Activated CD4-positive, alpha-beta T cell treated with anti-CD3 and anti-CD28 coated beads, Interleukin-2, amount 10 ng/mL, durations not matched to agents 24 days and 14 days (primary cell): Measurements from ENCODE around the gene NTRK2. TPM values are rescaled to one million over a fixed set of nuclear protein-coding genes. Genes with fewer than 3 reads are reported as not detected.

Experiments
- DNase-seq: peaks from one replicate; pipeline ENCODE4 v3.0.0; 2022
- H3K27ac Mint-ChIP-seq: one replicate; pipeline ENCODE4 v1.8.0; 2022; ENCODE audit warnings: mild to moderate bottlenecking, mixed read lengths
- H3K27me3 Mint-ChIP-seq: one replicate; pipeline ENCODE4 v1.8.0; 2022; ENCODE audit warnings: mixed read lengths
- H3K36me3 Mint-ChIP-seq: one replicate; pipeline ENCODE4 v1.8.0; 2022; ENCODE audit warnings: low read depth, mild to moderate bottlenecking, mixed read lengths
- H3K4me1 Mint-ChIP-seq: one replicate; pipeline ENCODE4 v1.8.0; 2021; ENCODE audit warnings: mixed read lengths
- H3K4me3 Mint-ChIP-seq: one replicate; pipeline ENCODE4 v1.8.0; 2022; ENCODE audit warnings: mild to moderate bottlenecking, moderate library complexity, mixed read lengths
- H3K9me3 Mint-ChIP-seq: one replicate; pipeline ENCODE4 v1.8.0; 2021; ENCODE audit warnings: mixed read lengths
- intact Hi-C: fragments of 100-400 bp; cut with micrococcal nuclease; formaldehyde crosslinking; loops from one replicate; pipeline ENCODE4 v1.15.1; 2023
- total RNA-seq: library from RNA; stranded (reverse); gene quantifications from 2 replicates; pipeline ENCODE4 v1.2.3, GENCODE V29; 2022

NTRK2 gene
- total RNA-seq, 1 donor from 2014 or later: 2.4 TPM

DNA sequence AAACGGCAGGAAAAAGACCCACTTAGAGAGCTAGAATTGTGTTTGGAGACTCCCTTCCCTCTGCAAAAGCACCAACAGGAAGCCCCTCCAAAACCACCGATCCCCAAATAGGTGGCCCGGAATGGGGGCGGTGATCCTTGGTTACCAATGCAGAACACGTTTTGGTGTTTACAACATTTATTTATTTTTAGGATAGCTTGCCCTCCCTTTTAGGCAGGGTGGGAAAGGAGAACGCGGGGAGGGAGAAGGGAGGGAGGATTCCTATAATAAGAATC lies 579 bp upstream of the NTRK2 start:
- Mint-ChIP-seq H3K36me3 (no peaks in the 10 kb centered on the region), H3K27me3 (peaks cover 63% of the 10 kb centered on the region), H3K9me3 (no peaks in the 10 kb centered on the region), H3K27ac (no peak overlapping the region), H3K4me3 (peak overlapping the region; percentile 81), H3K4me1 (peaks cover 13% of the 10 kb centered on the region)
- no peak for DNase-seq
- intact Hi-C loops: no loop called here

DNA sequence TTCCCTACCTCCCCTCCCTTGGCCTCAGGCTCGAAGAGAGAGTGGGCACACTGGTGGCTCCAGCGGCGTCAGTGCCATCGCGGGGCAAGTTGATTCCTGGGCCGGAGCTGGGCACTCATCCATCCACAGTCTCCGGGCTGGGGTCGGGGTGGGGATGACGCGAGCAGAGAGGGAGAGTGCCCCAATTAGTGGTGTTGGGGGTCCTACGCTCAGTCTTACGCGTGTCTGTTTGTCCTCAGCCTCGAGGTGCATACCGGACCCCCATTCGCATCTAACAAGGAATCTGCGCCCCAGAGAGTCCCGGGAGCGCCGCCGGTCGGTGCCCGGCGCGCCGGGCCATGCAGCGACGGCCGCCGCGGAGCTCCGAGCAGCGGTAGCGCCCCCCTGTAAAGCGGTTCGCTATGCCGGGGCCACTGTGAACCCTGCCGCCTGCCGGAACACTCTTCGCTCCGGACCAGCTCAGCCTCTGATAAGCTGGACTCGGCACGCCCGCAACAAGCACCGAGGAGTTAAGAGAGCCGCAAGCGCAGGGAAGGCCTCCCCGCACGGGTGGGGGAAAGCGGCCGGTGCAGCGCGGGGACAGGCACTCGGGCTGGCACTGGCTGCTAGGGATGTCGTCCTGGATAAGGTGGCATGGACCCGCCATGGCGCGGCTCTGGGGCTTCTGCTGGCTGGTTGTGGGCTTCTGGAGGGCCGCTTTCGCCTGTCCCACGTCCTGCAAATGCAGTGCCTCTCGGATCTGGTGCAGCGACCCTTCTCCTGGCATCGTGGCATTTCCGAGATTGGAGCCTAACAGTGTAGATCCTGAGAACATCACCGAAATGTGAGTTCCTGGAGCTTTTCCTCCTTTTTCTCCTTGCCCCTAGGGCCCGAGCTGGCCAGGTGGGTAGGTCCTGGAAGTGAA lies 861 bp downstream of the NTRK2 start:
- no peaks in the 10 kb centered on the region for H3K36me3 Mint-ChIP-seq
- peaks cover 13% of the 10 kb centered on the region for H3K4me1 Mint-ChIP-seq
- H3K4me3 Mint-ChIP-seq: peak overlapping the region; percentile 55
- peaks cover 64% of the 10 kb centered on the region for H3K27me3 Mint-ChIP-seq
- H3K27ac Mint-ChIP-seq: no peak overlapping the region
- intact Hi-C loops: no loop called here
- peak; percentile 56 for DNase-seq
- no peaks in the 10 kb centered on the region for H3K9me3 Mint-ChIP-seq

DNA sequence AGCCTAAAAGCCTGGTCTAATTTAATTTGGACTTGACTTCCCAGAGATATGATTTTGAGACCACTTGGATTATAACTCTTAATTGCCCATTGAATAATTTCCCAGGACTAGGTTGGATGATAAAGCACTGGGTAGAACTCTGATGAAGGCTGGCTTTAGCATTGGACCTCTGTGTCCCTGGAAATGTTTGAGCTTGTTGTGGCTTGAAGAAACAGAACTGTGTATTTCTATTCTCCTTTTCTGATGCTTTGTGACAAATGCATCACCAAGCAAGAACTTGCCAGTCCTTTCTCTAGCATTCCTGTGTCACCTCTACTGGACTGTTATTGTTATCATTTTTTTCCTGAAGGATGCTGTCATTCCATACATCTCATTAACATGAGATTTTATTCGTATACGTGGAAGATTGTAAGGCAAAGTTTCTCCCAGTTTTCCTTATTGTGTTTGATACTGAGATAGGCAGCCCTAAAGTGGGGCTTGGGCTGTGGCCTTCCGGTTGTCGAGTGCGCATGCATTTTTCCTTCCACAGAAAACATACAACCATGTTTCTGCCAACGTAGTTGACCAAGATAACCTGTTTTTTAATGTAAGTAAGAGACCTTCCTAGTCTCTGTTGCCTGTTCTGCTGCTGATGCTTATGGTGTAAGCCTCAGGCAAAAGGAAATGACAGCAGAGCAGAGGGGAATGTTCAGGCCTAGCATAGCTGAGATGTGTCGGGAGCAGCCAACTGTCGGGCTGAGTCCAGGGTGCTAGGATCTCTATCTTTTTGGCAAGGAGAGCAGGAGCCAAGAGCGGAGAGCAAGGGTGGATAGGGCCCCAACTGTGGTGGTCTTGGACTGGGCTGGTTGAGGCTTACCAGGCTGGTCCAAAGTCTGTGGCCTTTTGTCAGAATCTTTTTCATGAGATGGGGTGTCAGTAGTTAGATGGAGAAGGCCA lies 2.3 kb downstream of the NTRK2 start:
- intact Hi-C loops: no loop called here
- no peak overlapping the region for H3K27ac Mint-ChIP-seq
- peaks cover 13% of the 10 kb centered on the region for H3K4me1 Mint-ChIP-seq
- no peaks in the 10 kb centered on the region for H3K36me3 Mint-ChIP-seq
- no peaks in the 10 kb centered on the region for H3K9me3 Mint-ChIP-seq
- H3K27me3 Mint-ChIP-seq: peaks cover 55% of the 10 kb centered on the region
- DNase-seq: no peak
- H3K4me3 Mint-ChIP-seq: peak overlapping the region; percentile 13

DNA sequence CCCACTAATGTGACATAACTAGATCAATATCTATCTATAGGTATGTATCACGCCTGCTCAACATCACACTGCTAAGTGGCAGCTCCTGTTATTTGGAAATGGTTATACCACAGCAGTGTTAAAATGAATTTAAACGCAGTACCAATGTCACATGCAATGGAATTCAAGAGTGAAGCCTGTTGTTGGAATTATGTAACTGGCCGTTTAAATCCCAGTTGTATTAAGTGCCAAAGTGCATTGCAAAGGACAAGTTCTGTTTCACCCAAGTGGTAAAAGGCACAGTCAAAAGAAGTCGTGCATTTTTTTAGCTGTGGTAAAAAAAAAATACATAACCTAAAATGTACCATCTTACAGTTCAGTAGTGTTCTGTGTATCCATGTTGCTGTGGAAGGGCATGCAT lies 4.3 kb downstream of the NTRK2 start:
- DNase-seq: no peak
- Mint-ChIP-seq H3K4me1 (peaks cover 5% of the 10 kb centered on the region), H3K36me3 (no peaks in the 10 kb centered on the region), H3K27me3 (peaks cover 42% of the 10 kb centered on the region), H3K9me3 (no peaks in the 10 kb centered on the region), H3K4me3 (no peak overlapping the region), H3K27ac (no peak overlapping the region)
- intact Hi-C loops: no loop called here

DNA sequence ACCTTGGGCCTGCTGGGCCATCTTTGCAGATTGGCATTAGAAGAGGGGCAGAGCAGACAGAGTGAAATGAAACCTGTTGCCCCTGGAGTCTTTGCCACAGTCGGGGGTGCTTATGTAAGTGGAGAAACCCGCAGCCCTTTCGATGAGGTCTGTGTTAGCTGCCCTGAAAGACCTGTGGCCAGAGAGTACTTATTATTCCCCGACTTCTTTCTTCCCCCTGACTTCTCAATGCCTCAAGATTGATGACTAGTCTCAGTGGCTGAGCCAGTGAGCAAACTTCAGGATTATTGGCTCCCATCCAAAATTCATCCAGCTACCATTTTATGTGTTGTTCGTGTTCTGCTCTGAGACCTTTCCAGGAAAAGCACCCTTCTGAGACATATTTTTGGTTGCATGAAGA lies 7.6 kb downstream of the NTRK2 start:
- Mint-ChIP-seq H3K36me3 (no peaks in the 10 kb centered on the region), H3K27me3 (peaks cover 19% of the 10 kb centered on the region)

DNA sequence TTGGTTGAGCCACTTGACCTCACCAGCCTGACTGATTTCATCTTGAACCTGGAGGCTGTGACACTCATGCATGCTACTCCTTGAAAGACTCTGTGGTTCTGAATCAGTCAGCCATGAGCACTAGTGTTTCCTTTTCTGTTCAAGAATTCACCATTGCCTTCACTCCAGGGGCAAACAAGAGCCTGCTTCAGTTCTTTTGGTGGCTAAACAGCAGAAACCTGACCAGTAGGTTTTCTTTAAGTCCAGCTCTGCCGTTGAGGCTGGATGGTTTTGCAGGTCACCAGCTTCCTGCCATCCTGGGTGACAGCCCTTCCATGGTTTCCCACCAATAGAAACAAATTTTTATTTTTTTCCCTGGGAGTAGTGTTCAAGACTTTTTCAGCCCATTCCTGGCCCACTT lies 10.0 kb downstream of the NTRK2 start:
- Mint-ChIP-seq H3K27me3 (peaks cover 12% of the 10 kb centered on the region), H3K4me1 (no peaks in the 10 kb centered on the region), H3K27ac (no peak overlapping the region), H3K9me3 (no peaks in the 10 kb centered on the region), H3K36me3 (no peaks in the 10 kb centered on the region), H3K4me3 (no peak overlapping the region)
- intact Hi-C loops: no loop called here
- no peak for DNase-seq

More for the DNA sequence above, 7.6 kb downstream of the NTRK2 start:
- Mint-ChIP-seq H3K9me3 (no peaks in the 10 kb centered on the region), H3K4me3 (no peak overlapping the region), H3K27ac (no peak overlapping the region), H3K4me1 (no peaks in the 10 kb centered on the region)
- no peak for DNase-seq
- intact Hi-C loops: no loop called here

DNA sequence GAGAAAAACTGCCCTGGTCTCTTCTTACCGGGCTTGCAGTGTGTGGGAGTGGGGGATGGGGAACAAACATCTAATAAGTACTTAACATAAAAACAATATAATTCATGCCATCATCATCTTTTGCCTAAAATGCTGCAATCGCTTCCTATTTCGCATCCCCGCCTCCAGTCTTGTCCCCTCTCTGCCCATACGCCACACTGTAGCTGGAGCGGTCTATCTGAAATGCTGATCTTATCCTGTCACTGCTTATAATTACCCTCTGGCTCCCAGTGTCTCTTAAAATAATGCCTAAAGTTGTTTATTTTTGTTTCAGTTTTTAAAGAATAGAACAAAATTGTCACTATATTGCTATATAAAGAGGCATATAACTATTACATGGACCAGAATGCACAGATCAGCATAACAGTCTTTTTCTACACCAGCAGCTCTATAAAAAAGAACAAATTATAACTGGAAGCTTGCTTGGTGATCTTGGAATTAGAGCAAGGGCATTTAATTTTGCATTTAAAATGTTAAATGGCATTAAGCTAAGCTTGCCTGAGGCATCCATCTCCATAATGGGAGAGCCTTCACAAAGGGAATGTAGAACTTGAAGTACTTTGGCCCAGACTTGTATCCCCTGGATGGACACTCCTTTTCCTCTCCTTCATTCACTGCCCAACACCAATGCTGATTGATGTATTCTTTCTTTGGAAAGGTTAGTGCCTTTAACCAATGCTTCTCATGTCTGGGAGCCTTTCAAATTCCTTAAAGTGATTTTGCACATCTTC lies 12.2 kb downstream of the NTRK2 start:
- Mint-ChIP-seq H3K4me3 (no peak overlapping the region), H3K36me3 (no peaks in the 10 kb centered on the region), H3K27me3 (peaks cover 4% of the 10 kb centered on the region), H3K4me1 (no peaks in the 10 kb centered on the region), H3K27ac (no peak overlapping the region), H3K9me3 (no peaks in the 10 kb centered on the region)
- intact Hi-C loops: no loop called here
- no peak for DNase-seq

DNA sequence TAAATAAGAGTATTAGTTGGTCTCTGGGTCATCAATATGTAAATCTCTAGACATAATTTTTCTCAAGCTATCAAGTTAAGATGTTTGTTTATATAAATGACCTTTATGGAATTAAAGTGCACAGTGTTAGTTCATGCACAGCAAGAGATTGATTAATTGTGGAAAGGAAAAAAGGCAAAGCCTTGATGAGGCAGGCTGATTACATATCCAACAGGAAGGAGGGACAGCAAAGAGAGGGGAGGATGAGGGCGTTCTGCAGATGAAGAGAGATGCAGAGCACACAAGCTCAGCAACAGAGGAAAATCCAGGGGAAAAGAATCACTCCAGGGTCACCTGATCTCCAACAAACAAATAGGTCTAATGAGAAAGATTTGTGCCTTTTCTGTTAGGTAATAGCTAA lies 16.5 kb downstream of the NTRK2 start:
- Mint-ChIP-seq H3K36me3 (no peaks in the 10 kb centered on the region), H3K9me3 (no peaks in the 10 kb centered on the region), H3K4me1 (no peaks in the 10 kb centered on the region), H3K27me3 (peaks cover 6% of the 10 kb centered on the region), H3K27ac (no peak overlapping the region), H3K4me3 (no peak overlapping the region)
- intact Hi-C loops: no loop called here
- no peak for DNase-seq

DNA sequence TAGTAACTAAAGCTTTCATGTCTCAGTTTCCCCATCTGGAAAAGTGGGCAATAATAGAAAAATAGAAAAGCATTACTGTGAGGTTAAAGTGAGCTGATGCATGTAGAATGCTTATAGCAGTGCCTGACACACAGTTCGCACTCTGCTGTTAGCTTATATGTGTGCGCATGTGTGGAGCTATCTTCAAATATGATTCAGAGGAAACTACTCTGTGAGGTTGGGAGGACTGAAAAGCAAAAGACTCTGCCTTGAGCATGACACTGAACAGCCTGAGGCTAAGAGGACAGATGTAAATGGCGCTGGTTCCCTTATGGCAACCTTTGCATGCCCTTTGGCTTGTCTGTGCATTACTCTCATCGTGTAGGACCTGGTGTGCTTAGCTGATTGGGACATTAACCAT lies 19.4 kb downstream of the NTRK2 start:
- no peak overlapping the region for H3K27ac Mint-ChIP-seq
- H3K27me3 Mint-ChIP-seq: peaks cover 6% of the 10 kb centered on the region
- H3K9me3 Mint-ChIP-seq: no peaks in the 10 kb centered on the region
- H3K36me3 Mint-ChIP-seq: no peaks in the 10 kb centered on the region
- DNase-seq: no peak
- H3K4me3 Mint-ChIP-seq: no peak overlapping the region
- H3K4me1 Mint-ChIP-seq: no peaks in the 10 kb centered on the region
- intact Hi-C loops: no loop called here

DNA sequence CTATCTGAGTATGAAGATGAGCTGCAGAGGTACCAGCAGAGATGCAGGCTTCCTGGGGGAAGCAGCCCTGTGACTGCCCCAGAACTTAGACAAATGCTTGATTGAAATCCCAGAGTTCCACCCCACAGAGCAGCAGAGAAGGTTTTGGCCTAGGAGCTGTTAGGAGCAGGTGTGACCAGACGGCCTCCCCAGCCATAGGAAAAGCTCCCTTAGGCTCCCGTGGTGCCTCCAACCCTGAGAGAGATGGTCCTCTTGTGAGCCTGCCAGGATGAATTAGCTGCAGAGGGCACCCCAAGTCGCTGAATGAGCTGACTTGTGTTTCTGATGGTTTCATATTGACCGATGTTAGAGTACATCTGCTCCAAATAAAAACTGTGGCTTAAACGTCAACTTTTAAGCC lies 22.1 kb downstream of the NTRK2 start:
- Mint-ChIP-seq H3K27me3 (peaks cover 4% of the 10 kb centered on the region), H3K36me3 (no peaks in the 10 kb centered on the region), H3K9me3 (no peaks in the 10 kb centered on the region), H3K4me1 (peaks cover 2% of the 10 kb centered on the region), H3K4me3 (no peak overlapping the region), H3K27ac (no peak overlapping the region)
- no peak for DNase-seq
- intact Hi-C loops: no loop called here

DNA sequence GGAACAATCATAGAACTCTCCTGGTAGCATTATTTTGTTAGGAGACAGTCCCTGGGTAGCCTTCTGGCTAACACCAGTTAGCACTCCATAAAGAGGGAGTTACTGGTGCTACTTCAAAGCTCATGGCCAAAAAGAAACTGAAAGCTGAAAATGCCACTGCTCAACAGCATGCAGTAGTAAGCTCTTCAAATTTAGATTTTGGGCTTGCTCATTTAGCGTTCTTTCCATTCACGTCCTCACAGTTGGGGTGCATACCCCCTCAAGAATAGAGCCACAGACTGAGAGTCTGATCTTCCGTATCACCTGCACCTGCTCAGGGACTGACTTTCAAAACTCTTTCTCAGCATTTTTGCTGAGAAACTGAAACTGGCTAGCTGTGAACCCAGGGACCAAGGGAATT lies 24.7 kb downstream of the NTRK2 start:
- H3K9me3 Mint-ChIP-seq: no peaks in the 10 kb centered on the region
- H3K27me3 Mint-ChIP-seq: peaks cover 5% of the 10 kb centered on the region
- H3K4me1 Mint-ChIP-seq: peaks cover 4% of the 10 kb centered on the region
- DNase-seq: peak; percentile 61
- no peak overlapping the region for H3K27ac Mint-ChIP-seq
- intact Hi-C loops: no loop called here
- H3K36me3 Mint-ChIP-seq: no peaks in the 10 kb centered on the region
- H3K4me3 Mint-ChIP-seq: no peak overlapping the region

DNA sequence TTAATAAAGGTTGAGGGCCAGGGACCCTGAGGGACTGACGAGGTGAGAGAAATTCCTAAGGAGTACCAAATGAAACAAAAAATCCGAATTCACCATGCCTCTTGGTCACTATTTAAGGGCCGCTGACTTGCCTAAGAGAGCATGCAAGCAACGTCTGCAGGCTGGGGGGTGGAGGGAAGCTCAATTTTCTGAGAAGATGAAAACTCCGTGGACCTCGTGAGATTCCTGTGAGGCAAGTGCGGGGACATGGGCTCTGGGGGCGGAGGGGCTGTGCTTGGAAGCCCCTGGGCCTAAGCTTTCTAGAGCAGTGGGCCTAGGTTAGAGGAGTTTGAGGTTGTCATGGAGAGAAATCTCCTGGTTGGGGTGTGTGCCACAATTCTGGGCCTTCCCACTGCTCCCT lies 27.5 kb downstream of the NTRK2 start:
- Mint-ChIP-seq H3K9me3 (no peaks in the 10 kb centered on the region), H3K4me3 (no peak overlapping the region), H3K4me1 (peaks cover 12% of the 10 kb centered on the region), H3K27me3 (peaks cover 5% of the 10 kb centered on the region), H3K27ac (no peak overlapping the region), H3K36me3 (no peaks in the 10 kb centered on the region)
- intact Hi-C loops: loop anchor here (1.0 to 5.0 kb wide), 2 partner anchors 84 to 255 kb away; no protein-coding TSS in a partner anchor
- DNase-seq: no peak

DNA sequence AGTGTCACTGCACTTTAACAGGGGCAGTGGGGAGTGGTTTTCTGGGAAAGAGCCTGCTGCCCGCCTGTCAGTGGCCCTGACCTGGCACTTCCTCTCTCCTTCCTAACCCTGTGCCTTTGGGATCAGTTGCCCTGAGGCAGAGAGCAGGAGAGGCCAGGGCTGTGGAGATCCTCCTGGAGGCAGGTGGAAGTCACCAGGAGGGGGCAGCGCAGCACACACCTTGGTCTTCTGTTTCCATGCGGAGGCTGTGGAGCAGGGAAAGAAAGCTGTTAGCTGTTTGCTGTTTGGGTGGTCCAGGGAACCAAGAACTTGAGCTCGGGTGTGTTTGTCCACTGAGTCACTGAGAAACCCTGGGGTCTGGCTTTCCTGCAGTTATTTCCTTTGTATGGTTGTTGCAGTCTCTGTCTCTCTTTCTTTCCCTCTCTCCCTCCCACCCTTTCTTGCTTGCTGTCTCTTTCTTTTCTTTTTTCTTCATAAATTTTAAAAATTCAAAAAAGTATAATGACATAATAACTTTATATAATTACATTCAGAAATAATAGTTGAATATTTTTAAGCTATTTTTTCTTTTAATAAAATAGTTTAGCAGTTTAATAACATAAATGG lies 28.1 kb downstream of the NTRK2 start:
- no peaks in the 10 kb centered on the region for H3K36me3 Mint-ChIP-seq
- peaks cover 5% of the 10 kb centered on the region for H3K27me3 Mint-ChIP-seq
- H3K4me3 Mint-ChIP-seq: no peak overlapping the region
- no peaks in the 10 kb centered on the region for H3K9me3 Mint-ChIP-seq
- H3K27ac Mint-ChIP-seq: no peak overlapping the region
- intact Hi-C loops: loop anchor here (1.0 to 5.0 kb wide), 2 partner anchors 84 to 255 kb away; no protein-coding TSS in a partner anchor
- H3K4me1 Mint-ChIP-seq: peaks cover 15% of the 10 kb centered on the region
- DNase-seq: peak; percentile 84
